Measurements from ENCODE around the gene ZNF497. TPM values are rescaled to one million over a fixed set of nuclear protein-coding genes. Genes with fewer than 3 reads are reported as not detected.

The ZNF497 gene
- total RNA-seq, 1 donor from 2014 or later, result 0.51 TPM

GRCh38 chr19:58310685-58311084, 51.9 kb downstream of the ZNF497 start:
- DNase-seq (ENCODE audit: low read depth in 2 of 2), result peak in 1 of 2 donors; percentile 33

GRCh38 chr19:58307736-58308135, 54.8 kb downstream of the ZNF497 start:
- no peak for DNase-seq (ENCODE audit: low read depth in 2 of 2)

GRCh38 chr19:58305932-58306323, 56.6 kb downstream of the ZNF497 start:
- no peak for DNase-seq (ENCODE audit: low read depth in 2 of 2)

GRCh38 chr19:58305065-58305931, 57.3 kb downstream of the ZNF497 start, which contains the start of gene ERVK3-1:
Gene ERVK3-1 (plus strand): TSS chr19:58305377. CDS start chr19:58312169, 6,792 bp downstream.
- DNase-seq (ENCODE audit: low read depth in 2 of 2), result peak; percentile 95 to 98

- DNase-seq (ENCODE audit: low read depth in 2 of 2), result no peak
Measured at GRCh38 chr19:58304748-58305064, 57.8 kb downstream of the ZNF497 start.

Other genes with a start within 250 kb of the ZNF497 start
- 7.3 and 10.1 TPM in 2 replicates for gene ZNF329, start 212.0 kb downstream of the ZNF497 start, total RNA-seq
- 9.6 and 13.5 TPM in 2 replicates for gene ZNF274, start 179.7 kb downstream of the ZNF497 start, total RNA-seq
- 39.0 and 47.8 TPM in 2 replicates for gene ZNF544, start 133.8 kb downstream of the ZNF497 start, total RNA-seq
- 3.0 and 4.8 TPM in 2 replicates for gene ZNF8, start 83.8 kb downstream of the ZNF497 start, total RNA-seq
- gene ERVK3-1, start 57.4 kb downstream of the ZNF497 start, total RNA-seq, result 11.4 and 18.7 TPM in 2 replicates
- gene ZSCAN22, start 35.8 kb downstream of the ZNF497 start, total RNA-seq, result 1.7 and 2.4 TPM in 2 replicates
- gene A1BG, start 9.3 kb downstream of the ZNF497 start, total RNA-seq, result 4.3 and 5.4 TPM in 2 replicates
- gene ZNF837, start 18.3 kb upstream of the ZNF497 start, total RNA-seq, result 1.7 and 3.7 TPM in 2 replicates
- 2,588 and 2,654 TPM in 2 replicates for gene RPS5, start 24.5 kb upstream of the ZNF497 start, total RNA-seq
- gene RNF225, start 32.9 kb upstream of the ZNF497 start, total RNA-seq, result not detected in 2 replicates
- gene ZNF584, start 45.9 kb upstream of the ZNF497 start, total RNA-seq, result 7.7 and 9.5 TPM in 2 replicates
- 4.1 and 6.2 TPM in 2 replicates for gene ZNF132, start 77.4 kb upstream of the ZNF497 start, total RNA-seq
- gene ZNF324B, start 88.9 kb upstream of the ZNF497 start, total RNA-seq, result 6.0 and 7.6 TPM in 2 replicates
- 8.9 and 12.4 TPM in 2 replicates for gene ZNF324, start 104.3 kb upstream of the ZNF497 start, total RNA-seq
- gene ZNF446, start 113.6 kb upstream of the ZNF497 start, total RNA-seq, result 3.2 and 5.7 TPM in 2 replicates
- 10.1 and 10.9 TPM in 2 replicates for gene SLC27A5, start 149.2 kb upstream of the ZNF497 start, total RNA-seq
- 3.5 and 5.7 TPM in 2 replicates for gene ZBTB45, start 157.1 kb upstream of the ZNF497 start, total RNA-seq
- gene TRIM28, start 181.3 kb upstream of the ZNF497 start, total RNA-seq, result 339 and 348 TPM in 2 replicates
- gene CHMP2A, start 192.4 kb upstream of the ZNF497 start, total RNA-seq, result 90.8 and 112 TPM in 2 replicates
- gene UBE2M, start 195.9 kb upstream of the ZNF497 start, total RNA-seq, result 60.4 and 80.1 TPM in 2 replicates
- gene MZF1, start 210.6 kb upstream of the ZNF497 start, total RNA-seq, result 5.1 and 11.1 TPM in 2 replicates